ENCODE data around the gene KLHDC3. TPM values are rescaled to one million over a fixed set of nuclear protein-coding genes. Genes with fewer than 3 reads are reported as not detected.

The KLHDC3 gene
- total and polyA plus RNA-seq, 2 experiments from 2014 or later: 88.2 to 184 TPM

GRCh38 chr6:42978839-42979522 lies 35.1 kb upstream of the KLHDC3 start, which contains the start of gene PEX6:
Gene PEX6, minus strand, starts transcription at chr6:42979181. Its CDS starts 31 bp downstream, at chr6:42979150.
- H3K9me2 ChIP-seq (ENCODE audit: insufficient read depth): no peaks in the 10 kb centered on the region
- peak; percentile 96 for TF ChIP-seq POLR2AphosphoS5 (IDR thresholded peaks at IDR 0.05; ENCODE audit: low read depth)
- no peak for TF ChIP-seq EZH2phosphoT487 (IDR thresholded peaks at IDR 0.05; ENCODE audit: unreplicated experiment)
- TF ChIP-seq CREB1 (CRISPR knock-in tag; IDR thresholded peaks at IDR 0.05; ENCODE audit: low read depth): peak; percentile 66; the same call in 1 of the 2 replicates
- peak; percentile 85 for TF ChIP-seq ETS1 (IDR thresholded peaks at IDR 0.05)
- peaks cover 15% of the 10 kb centered on the region; the same call in 1 of the 2 replicates for H3F3A ChIP-seq (replicated peaks; ENCODE audit: low read depth)
- peaks cover 5% of the 10 kb centered on the region; the same call in 1 of the 2 replicates for H3K79me2 ChIP-seq (replicated peaks; ENCODE audit: insufficient read depth)
- H3K27ac ChIP-seq (ENCODE audit: low read depth): peak within 1 kb of the TSS; percentile 84
- H4K20me1 ChIP-seq (replicated peaks; ENCODE audit: insufficient read depth): no peaks in the 10 kb centered on the region; the same call in 1 of the 2 replicates
- H3K36me3 ChIP-seq (ENCODE audit: insufficient read depth): no peaks in the 10 kb centered on the region
- Mint-ChIP-seq H3K4me1 (peaks cover 15% of the 10 kb centered on the region), H3K27me3 (ENCODE audit: insufficient read depth, low read depth, poor library complexity) (peaks cover 8% of the 10 kb centered on the region), H3K27ac (peak within 1 kb of the TSS; percentile 94), H3K9me3 (no peaks in the 10 kb centered on the region), H3K4me3 (peak within 1 kb of the TSS; percentile 83), H3K36me3 (ENCODE audit: low read depth) (0 out of 3 replicates have a peak, but pooled peaks cover under 1% of the 10 kb centered on the region)
- no peaks in the 10 kb centered on the region for H3K27me3 ChIP-seq (ENCODE audit: insufficient read depth)
- peak within 1 kb of the TSS; percentile 75 for H3K4me2 ChIP-seq
- ATAC-seq (peak; percentile 93), DNase-seq (ENCODE audit: low spot score) (peak; percentile 99)
- H2AFZ ChIP-seq: peak within 1 kb of the TSS; percentile 92
- H3K4me1 ChIP-seq (ENCODE audit: insufficient read depth): peaks cover 12% of the 10 kb centered on the region
- peak within 1 kb of the TSS; percentile 99 for H3K4me3 ChIP-seq

- Histone ChIP-seq H3K4me3 (peak overlapping the region; percentile 99), H3K4me1 (ENCODE audit: insufficient read depth) (peaks cover 12% of the 10 kb centered on the region), H3K27me3 (ENCODE audit: insufficient read depth) (no peaks in the 10 kb centered on the region), H3K27ac (ENCODE audit: low read depth) (peak overlapping the region; percentile 84), H3K4me2 (peak overlapping the region; percentile 75), H3F3A (replicated peaks; ENCODE audit: low read depth) (peaks cover 15% of the 10 kb centered on the region; the same call in 1 of the 2 replicates), H2AFZ (peak overlapping the region; percentile 92), H3K79me2 (replicated peaks; ENCODE audit: insufficient read depth) (peaks cover 5% of the 10 kb centered on the region; the same call in 1 of the 2 replicates), H3K36me3 (ENCODE audit: insufficient read depth) (no peaks in the 10 kb centered on the region), H3K9me2 (ENCODE audit: insufficient read depth) (no peaks in the 10 kb centered on the region), H4K20me1 (replicated peaks; ENCODE audit: insufficient read depth) (no peaks in the 10 kb centered on the region; the same call in 1 of the 2 replicates)
- H3K4me3 Mint-ChIP-seq: peak overlapping the region; percentile 81
- no peaks in the 10 kb centered on the region for H3K36me3 Mint-ChIP-seq (ENCODE audit: low read depth)
- peaks cover 15% of the 10 kb centered on the region for H3K4me1 Mint-ChIP-seq
- peak overlapping the region; percentile 94 for H3K27ac Mint-ChIP-seq
- ATAC-seq (peak; percentile 6), DNase-seq (ENCODE audit: low spot score) (no peak)
- no peaks in the 10 kb centered on the region for H3K9me3 Mint-ChIP-seq
- TF ChIP-seq JUNB (IDR thresholded peaks at IDR 0.05; ENCODE audit: unreplicated experiment) (no peak), NANOG (IDR thresholded peaks at IDR 0.05; ENCODE audit: borderline replicate concordance) (no peak), REST (IDR thresholded peaks at IDR 0.05; ENCODE audit: unreplicated experiment) (no peak), CTCF (conservative IDR thresholded peaks at IDR 0.05; ENCODE audit: low read depth in 2 of 2) (no peak), ETS1 (IDR thresholded peaks at IDR 0.05) (no peak), ZNF331 (CRISPR knock-in tag; IDR thresholded peaks at IDR 0.05; ENCODE audit: low read depth) (no peak), STAT1 (IDR thresholded peaks at IDR 0.05; ENCODE audit: unreplicated experiment) (no peak), POLR2AphosphoS5 (IDR thresholded peaks at IDR 0.05; ENCODE audit: low read depth) (no peak), CREB1 (CRISPR knock-in tag; IDR thresholded peaks at IDR 0.05; ENCODE audit: low read depth) (no peak), EZH2 (IDR thresholded peaks at IDR 0.05; ENCODE audit: low read depth, unreplicated experiment) (no peak)
- peaks cover 8% of the 10 kb centered on the region for H3K27me3 Mint-ChIP-seq (ENCODE audit: insufficient read depth, low read depth, poor library complexity)
Measured at GRCh38 chr6:42979523-42980177, 34.4 kb upstream of the KLHDC3 start.
